ENCODE data around the gene CERCAM. TPM values are rescaled to one million over a fixed set of nuclear protein-coding genes. Genes with fewer than 3 reads are reported as not detected.

CERCAM gene
- total and polyA plus RNA-seq, 2 of the 4 experiments (the other 2 are of a cell fraction), result 15.1 to 118 TPM

GRCh38 chr9:128455849-128456612 lies 35.4 kb downstream of the CERCAM start, which contains the start of gene ODF2 (continued):
- TF ChIP-seq USF2 (IDR thresholded peaks at IDR 0.05; ENCODE audit: low read depth, low read length) (peak; percentile 67; the same call in 1 of the 2 replicates), MAFK (IDR thresholded peaks at IDR 0.05; ENCODE audit: low read depth, low read length) (no peak), POLR2A (IDR thresholded peaks at IDR 0.05; ENCODE audit: low read depth, low read length) (peak; percentile 89)

- Histone ChIP-seq H4K20me1 (ENCODE audit: insufficient read depth, low read length) (0 out of 2 replicates have a peak, but pooled peaks cover 4% of the 10 kb centered on the region), H3K79me1 (ENCODE audit: low read depth in 1 of 2, low read length in 2 of 2) (peaks cover 13 to 28% of the 10 kb centered on the region in 2 experiments), H3K14ac (replicated peaks; ENCODE audit: low read depth, low read length) (no peak overlapping the region), H3K9ac (ENCODE audit: low read depth, low read length) (peak overlapping the region; percentile 30), H3K18ac (ENCODE audit: low read depth, low read length) (no peak overlapping the region), H2AK5ac (ENCODE audit: low read depth, low read length) (peak overlapping the region; percentile 64; the same call in 1 of the 2 replicates), H4K91ac (ENCODE audit: insufficient read depth, low read depth, low read length) (peak overlapping the region; percentile 60), H2BK15ac (ENCODE audit: low read depth, low read length) (no peak overlapping the region), H3K23ac (ENCODE audit: low read depth, low read length) (peak overlapping the region; percentile 80; the same call in 1 of the 2 replicates), H2AFZ (replicated peaks; ENCODE audit: low read length, poor library complexity) (peak overlapping the region; percentile 100), H2BK5ac (ENCODE audit: low read depth, low read length, poor library complexity, severe bottlenecking) (peak overlapping the region; percentile 40), H2BK20ac (ENCODE audit: low read depth, low read length) (no peak overlapping the region), H3K9me3 (ENCODE audit: control insufficient read depth, insufficient read depth, low read length) (no peaks in the 10 kb centered on the region), H3K27ac (ENCODE audit: insufficient read depth, low read length) (peak overlapping the region; percentile 39; the same call in 1 of the 2 replicates), H3K27me3 (ENCODE audit: control insufficient read depth, insufficient read depth, low read length) (no peaks in the 10 kb centered on the region), H3K4me3 (ENCODE audit: insufficient read depth, low read depth, low read length) (peak overlapping the region; percentile 74), H3K4me2 (ENCODE audit: low read depth, low read length) (peak overlapping the region; percentile 73), H3K9me1 (ENCODE audit: insufficient read depth, low read length) (no peaks in the 10 kb centered on the region), H4K5ac (ENCODE audit: low read depth, low read length) (no peak overlapping the region), H3K4ac (ENCODE audit: low read depth, low read length) (peak overlapping the region; percentile 48; the same call in 1 of the 2 replicates), H3K36me3 (ENCODE audit: control insufficient read depth, insufficient read depth, low read length) (peaks cover 17% of the 10 kb centered on the region), H2AK9ac (replicated peaks; ENCODE audit: low read depth, low read length, poor library complexity) (peak overlapping the region; percentile 87), H4K8ac (ENCODE audit: low read depth in 2 of 2, low read length in 2 of 2) (peak overlapping the region in 1 of 2 experiments; percentile 39; a peak in 1 of 4 replicates), H3K4me1 (ENCODE audit: control insufficient read depth, insufficient read depth, low read length) (peaks cover 6% of the 10 kb centered on the region; the same call in 1 of the 2 replicates), H2BK120ac (ENCODE audit: low read depth, low read length) (no peak overlapping the region), H3K56ac (ENCODE audit: extremely low read depth, insufficient read depth, low read length) (0 out of 2 replicates have a peak overlapping the region, but pooled peaks have one; percentile 28)
- CTCF ChIA-PET, result no interaction called here
- in situ Hi-C loops (cut with MboI; ENCODE audit: low sequenced_read_pairs) (no loop called here), dilution Hi-C loops (cut with HindIII; ENCODE audit: low sequenced_read_pairs, unreplicated experiment) (no loop called here), intact Hi-C loops (cut with micrococcal nuclease) (no loop called here)
- DNase-seq (peak; percentile 58), ATAC-seq (ENCODE audit: low read depth) (peak; percentile 81)
- BruUV-seq (replicated peaks), result no TSS peak
- TF ChIP-seq MXI1 (IDR thresholded peaks at IDR 0.05; ENCODE audit: borderline replicate concordance, low read depth, low read length) (peak; percentile 52; the same call in 1 of the 2 replicates), USF2 (IDR thresholded peaks at IDR 0.05; ENCODE audit: low read depth, low read length) (peak; percentile 60), BHLHE40 (IDR thresholded peaks at IDR 0.05; ENCODE audit: low read depth, low read length) (no peak), MAZ (IDR thresholded peaks at IDR 0.05; ENCODE audit: borderline replicate concordance, low read depth, low read length) (peak; percentile 46)
- POLR2A ChIA-PET (ENCODE audit: unreplicated experiment), result interaction anchor here (0.5 kb wide), 1 partner anchor 26 kb away, joined by 3 read pairs; no protein-coding TSS in a partner anchor
- 0% methylated on average over 41 of the region's 48 CpGs; no CpG with 5 or more reads in 1 of the 2 experiments for WGBS, 2 experiments (ENCODE audit: extremely low coverage in 2 of 2, insufficient read length in 1 of 2)
Observed at GRCh38 chr9:128456613-128457061, 36.0 kb downstream of the CERCAM start.

Data from IMR-90 (cell line).